BLaER1 treated with 17β-estradiol and CSF1 and Interleukin-3, amounts not matched to agents 10 nM and 100 nM (cell line): ENCODE data around the gene CRYAA.

Experiments used
- H3K27ac ChIP-seq, 11 experiments: shearing (Covaris generic); formaldehyde crosslinking; 2 replicates each; pipeline ENCODE4 v1.8.1; 2022
- H3K27me3 ChIP-seq, 11 experiments: shearing (Covaris generic); formaldehyde crosslinking; 2 replicates each; pipeline ENCODE4 v1.8.1; 2022
- H3K36me3 ChIP-seq, 11 experiments: shearing (Covaris generic); formaldehyde crosslinking; 2 replicates each; pipeline ENCODE4 v1.8.1; 2022
- H3K4me1 ChIP-seq, 10 experiments: shearing (Covaris generic); formaldehyde crosslinking; 2 replicates each; pipeline ENCODE4 v1.8.1; 2022
- H3K4me2 ChIP-seq, 11 experiments: shearing (Covaris generic); formaldehyde crosslinking; 2 replicates each; pipeline ENCODE4 v1.8.1; 2022
- H3K4me3 ChIP-seq, 10 experiments: shearing (Covaris generic); formaldehyde crosslinking; 2 replicates each; pipeline ENCODE4 v1.8.1; 2022
- H3K9ac ChIP-seq, 11 experiments: shearing (Covaris generic); formaldehyde crosslinking; 2 replicates each; pipeline ENCODE4 v1.8.1; 2022
- H3K9me3 ChIP-seq, 11 experiments: shearing (Covaris generic); formaldehyde crosslinking; replicated peaks in 1 of 11; 2 replicates each; pipeline ENCODE4 v1.8.1; 2022
- H4K20me1 ChIP-seq, 11 experiments: shearing (Covaris generic); formaldehyde crosslinking; 2 replicates each; pipeline ENCODE4 v1.8.1; 2022
- Cebpa-rat ChIP-seq, 11 experiments: shearing (Covaris generic); IDR thresholded peaks; 2 replicates each; pipeline ENCODE4 v1.8.1; 2022

CRYAA gene

GRCh38 chr21:43203591-43203990 lies 34.8 kb downstream of the CRYAA start:
- no peak for TF ChIP-seq Cebpa-rat (IDR thresholded peaks at IDR 0.05)
- no peak overlapping the region for H3K9ac ChIP-seq
- no peaks in the 10 kb centered on the region for H3K27me3 ChIP-seq
- no peak overlapping the region for H3K4me2 ChIP-seq
- no peaks in the 10 kb centered on the region for H4K20me1 ChIP-seq
- no peak overlapping the region for H3K4me3 ChIP-seq
- H3K9me3 ChIP-seq: peaks cover 43 to 59% (median 53%) of the 10 kb centered on the region in 11 experiments
- peaks cover 0 to 9% (median 0%) of the 10 kb centered on the region in 11 experiments; a peak in 2 of 22 replicates for H3K36me3 ChIP-seq
- no peak overlapping the region for H3K27ac ChIP-seq
- H3K4me1 ChIP-seq: no peaks in the 10 kb centered on the region

DNA sequence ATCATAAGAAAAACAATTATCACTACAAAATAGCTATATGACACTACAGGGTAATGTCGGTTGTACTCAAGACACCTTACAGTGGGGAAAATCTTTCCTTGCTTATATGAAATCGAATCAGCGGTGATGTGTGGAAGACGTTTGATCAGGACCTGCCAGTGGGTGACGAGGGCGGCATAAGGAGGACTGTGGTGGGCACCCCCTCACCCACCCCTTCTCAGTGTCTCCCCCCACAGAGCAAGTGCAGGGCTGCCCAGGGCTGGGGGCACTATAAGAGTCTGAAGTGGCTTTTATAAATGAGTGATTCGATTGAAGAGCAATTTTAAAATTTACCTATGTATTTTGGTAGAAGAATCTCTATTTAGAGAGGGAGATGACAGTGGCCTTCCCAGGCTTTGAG lies 35.8 kb downstream of the CRYAA start:
- Histone ChIP-seq H3K4me1 (no peaks in the 10 kb centered on the region), H3K27ac (no peak overlapping the region)

DNA sequence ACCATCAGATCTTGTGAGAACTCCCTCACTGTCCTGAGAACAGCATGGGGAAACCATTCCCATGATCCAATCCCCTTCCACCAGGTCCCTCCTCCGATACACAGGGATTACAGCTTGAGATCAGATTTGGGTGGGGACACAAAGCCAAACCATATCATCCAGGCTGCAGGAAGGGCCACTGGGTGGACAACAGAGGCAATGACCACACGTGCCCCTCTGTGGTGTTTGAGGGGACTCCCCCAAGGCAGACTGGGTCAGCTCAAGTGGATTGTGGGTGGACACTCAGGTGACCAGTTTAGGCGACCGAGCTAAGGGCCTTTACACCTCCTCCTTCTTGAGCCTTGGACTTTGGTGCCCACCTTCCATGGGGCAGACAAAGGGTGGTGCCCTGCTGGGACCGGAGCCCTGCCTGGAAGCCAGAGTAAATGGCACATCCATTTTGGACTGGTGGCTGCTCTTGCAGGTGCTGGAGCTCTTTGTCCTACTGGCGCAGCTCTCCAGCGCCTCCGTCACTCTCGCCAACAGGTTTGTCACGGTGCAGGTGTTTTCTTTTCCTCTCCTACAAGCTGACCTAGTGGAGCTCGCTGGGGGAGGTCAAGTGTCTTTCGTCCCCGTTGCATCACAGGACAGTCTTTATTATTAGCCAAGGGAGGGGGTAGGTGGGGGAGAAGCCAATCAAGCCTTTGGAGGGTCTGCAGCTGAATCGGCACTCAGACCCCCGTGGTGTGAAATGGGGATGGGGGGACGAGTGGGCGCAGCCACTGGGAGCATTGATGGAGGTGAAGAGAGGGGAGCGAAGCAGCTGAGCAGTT lies 37.6 kb downstream of the CRYAA start:
- peaks cover 18 to 34% (median 27%) of the 10 kb centered on the region in 11 experiments for H3K9me3 ChIP-seq
- peaks cover 0 to 3% (median 0%) of the 10 kb centered on the region in 11 experiments; a peak in 1 of 22 replicates for H3K36me3 ChIP-seq
- no peaks in the 10 kb centered on the region for H3K27me3 ChIP-seq
- no peaks in the 10 kb centered on the region; a peak in 1 of 20 replicates for H3K4me1 ChIP-seq
- H3K4me2 ChIP-seq: no peak overlapping the region
- no peak overlapping the region for H3K4me3 ChIP-seq
- H4K20me1 ChIP-seq: no peaks in the 10 kb centered on the region
- H3K27ac ChIP-seq: no peak overlapping the region
- no peak for TF ChIP-seq Cebpa-rat (IDR thresholded peaks at IDR 0.05)
- H3K9ac ChIP-seq: no peak overlapping the region

More for the DNA sequence above, 35.8 kb downstream of the CRYAA start:
- Histone ChIP-seq H3K4me3 (no peak overlapping the region), H3K9ac (no peak overlapping the region), H4K20me1 (no peaks in the 10 kb centered on the region), H3K9me3 (peaks cover 36 to 52% (median 43%) of the 10 kb centered on the region in 11 experiments), H3K36me3 (peaks cover 0 to 9% (median 0%) of the 10 kb centered on the region in 11 experiments; a peak in 2 of 22 replicates), H3K27me3 (no peaks in the 10 kb centered on the region), H3K4me2 (no peak overlapping the region)
- TF ChIP-seq Cebpa-rat (IDR thresholded peaks at IDR 0.05): no peak

GRCh38 chr21:43207043-43207315 lies 38.2 kb downstream of the CRYAA start:
- no peak for TF ChIP-seq Cebpa-rat (IDR thresholded peaks at IDR 0.05)
- H3K27ac ChIP-seq: no peak overlapping the region
- H3K27me3 ChIP-seq: no peaks in the 10 kb centered on the region

DNA sequence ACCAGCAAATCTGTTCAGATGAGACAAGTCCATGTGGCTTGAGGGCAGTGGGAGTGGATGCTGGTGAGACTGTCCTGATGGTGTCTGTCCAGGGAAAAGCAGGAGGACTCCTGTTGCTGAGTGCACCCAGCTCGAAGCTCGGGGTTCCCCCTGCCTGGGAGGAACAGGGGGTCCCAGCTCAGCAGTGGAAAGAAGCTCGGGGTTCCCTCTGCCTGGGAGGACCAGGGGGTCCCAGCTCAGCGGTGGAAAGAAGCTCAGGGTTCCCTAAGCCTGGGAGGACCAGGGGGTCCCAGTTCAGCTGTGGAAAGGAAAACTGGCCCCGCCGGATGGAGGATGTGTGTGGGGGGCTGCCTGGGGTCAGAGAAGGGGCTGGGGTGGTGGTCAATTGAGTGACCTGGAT lies 39.1 kb downstream of the CRYAA start:
- Histone ChIP-seq H3K4me3 (no peak overlapping the region), H3K4me1 (no peaks in the 10 kb centered on the region; a peak in 1 of 20 replicates), H3K9me3 (peaks cover 4 to 27% (median 14%) of the 10 kb centered on the region in 11 experiments; a peak in 21 of 22 replicates), H4K20me1 (no peaks in the 10 kb centered on the region), H3K27me3 (no peaks in the 10 kb centered on the region), H3K9ac (no peak overlapping the region), H3K4me2 (no peak overlapping the region), H3K36me3 (no peaks in the 10 kb centered on the region), H3K27ac (no peak overlapping the region)
- TF ChIP-seq Cebpa-rat (IDR thresholded peaks at IDR 0.05): no peak

More at GRCh38 chr21:43207043-43207315, 38.2 kb downstream of the CRYAA start:
- Histone ChIP-seq H3K4me1 (no peaks in the 10 kb centered on the region; a peak in 1 of 20 replicates), H3K9ac (no peak overlapping the region), H3K9me3 (peaks cover 13 to 33% (median 23%) of the 10 kb centered on the region in 11 experiments), H3K36me3 (no peaks in the 10 kb centered on the region), H3K4me2 (no peak overlapping the region), H4K20me1 (no peaks in the 10 kb centered on the region), H3K4me3 (no peak overlapping the region)

DNA sequence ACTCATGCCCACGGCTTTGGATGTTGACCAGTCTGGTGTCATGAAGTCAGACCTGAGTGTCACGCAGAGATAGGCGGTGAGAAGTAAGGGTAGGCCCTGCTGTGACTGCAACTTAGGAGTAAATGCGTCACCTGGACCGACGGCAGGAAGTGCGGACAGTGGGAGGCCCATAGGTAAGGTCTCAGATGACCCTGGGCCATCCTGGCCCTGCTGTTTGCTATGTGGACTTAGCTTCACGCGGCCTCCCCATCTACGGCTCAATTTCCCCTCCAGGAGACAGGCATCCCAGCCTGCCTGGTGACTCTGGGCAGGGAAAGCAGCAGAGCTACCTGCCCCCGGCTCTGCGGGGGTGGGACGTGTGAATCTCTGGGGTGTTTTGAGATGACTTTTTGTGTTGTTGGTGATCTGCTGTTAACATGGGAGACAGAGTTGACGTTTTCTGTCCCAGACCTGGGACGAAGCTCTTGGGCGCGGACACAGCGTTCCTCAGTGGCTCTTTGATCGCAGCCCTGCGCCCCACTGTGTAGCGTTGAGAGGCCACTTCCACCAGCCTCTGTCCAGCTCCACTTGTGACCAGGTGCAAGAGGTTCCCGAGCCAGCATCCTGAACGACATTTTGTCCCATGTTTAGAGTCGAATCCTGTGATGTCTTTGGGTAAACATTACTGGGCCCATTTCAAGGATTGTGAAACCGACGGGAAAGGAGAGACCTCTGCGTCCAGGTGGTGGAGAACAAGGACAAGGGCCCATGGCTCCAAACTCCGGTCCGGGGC lies 39.9 kb downstream of the CRYAA start:
- no peak for TF ChIP-seq Cebpa-rat (IDR thresholded peaks at IDR 0.05)
- Histone ChIP-seq H3K27ac (no peak overlapping the region), H3K27me3 (no peaks in the 10 kb centered on the region), H3K4me1 (no peaks in the 10 kb centered on the region; a peak in 1 of 20 replicates), H3K4me3 (no peak overlapping the region), H3K36me3 (no peaks in the 10 kb centered on the region), H4K20me1 (no peaks in the 10 kb centered on the region), H3K4me2 (no peak overlapping the region), H3K9me3 (peaks cover 0 to 18% (median 6%) of the 10 kb centered on the region in 11 experiments; a peak in 13 of 22 replicates), H3K9ac (no peak overlapping the region)

DNA sequence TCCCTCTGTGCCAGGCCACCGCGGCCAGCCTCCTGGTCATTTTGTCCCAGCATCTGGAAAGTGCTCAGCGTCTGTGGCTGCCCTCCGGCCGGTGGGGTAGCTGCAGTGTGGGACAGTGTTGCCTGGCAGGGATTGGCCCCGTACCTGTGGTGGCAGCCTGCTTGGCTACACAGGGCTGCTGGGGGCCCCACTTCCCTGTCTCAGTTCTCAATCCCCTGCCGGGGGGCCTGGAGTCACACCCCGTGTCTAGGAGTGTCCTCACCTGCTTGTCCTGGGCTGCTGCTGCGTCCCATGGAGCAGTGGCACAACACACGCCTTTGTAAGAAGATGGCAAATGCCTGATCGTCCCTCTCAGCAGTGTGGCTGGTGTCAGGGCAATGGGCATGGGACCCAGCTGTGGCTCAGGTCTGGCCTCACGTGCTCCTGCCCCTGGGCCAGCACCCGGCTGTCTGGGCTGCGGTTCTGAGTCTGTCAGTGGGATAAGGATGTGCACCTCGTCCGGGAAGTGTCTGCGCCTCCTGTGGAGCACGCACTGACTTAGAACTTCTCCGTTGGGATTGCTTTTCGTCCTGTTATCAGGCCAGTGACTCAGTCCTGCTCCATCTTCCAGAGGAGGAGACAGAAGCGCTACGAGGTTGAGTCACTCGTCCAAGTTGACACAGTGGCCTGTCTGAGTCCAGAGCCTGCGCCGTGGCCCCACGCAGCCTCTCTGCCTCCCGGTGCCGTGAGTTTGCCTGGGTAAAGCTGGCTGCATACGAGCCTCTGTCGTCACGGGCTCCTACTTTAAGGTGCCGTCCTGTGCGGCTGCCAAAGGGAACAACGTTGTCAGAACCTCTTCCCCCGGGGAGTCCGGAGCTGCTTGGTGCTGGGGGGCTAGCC lies 41.0 kb downstream of the CRYAA start:
- H3K9me3 ChIP-seq: peaks cover 0 to 12% (median 0%) of the 10 kb centered on the region in 11 experiments; a peak in 3 of 22 replicates
- H3K4me3 ChIP-seq: no peak overlapping the region
- TF ChIP-seq Cebpa-rat (IDR thresholded peaks at IDR 0.05): no peak
- no peaks in the 10 kb centered on the region for H4K20me1 ChIP-seq
- H3K36me3 ChIP-seq: no peaks in the 10 kb centered on the region
- no peaks in the 10 kb centered on the region; a peak in 1 of 20 replicates for H3K4me1 ChIP-seq
- no peak overlapping the region for H3K4me2 ChIP-seq
- no peaks in the 10 kb centered on the region for H3K27me3 ChIP-seq
- H3K9ac ChIP-seq: no peak overlapping the region
- no peak overlapping the region for H3K27ac ChIP-seq

- peaks cover 0 to 8% (median 0%) of the 10 kb centered on the region in 11 experiments; a peak in 2 of 22 replicates for H3K9me3 ChIP-seq
- H3K9ac ChIP-seq: no peak overlapping the region
- no peaks in the 10 kb centered on the region for H3K36me3 ChIP-seq
- H4K20me1 ChIP-seq: no peaks in the 10 kb centered on the region
- no peak overlapping the region for H3K4me2 ChIP-seq
- no peak for TF ChIP-seq Cebpa-rat (IDR thresholded peaks at IDR 0.05)
- no peak overlapping the region for H3K27ac ChIP-seq
- no peaks in the 10 kb centered on the region for H3K27me3 ChIP-seq
- no peaks in the 10 kb centered on the region; a peak in 1 of 20 replicates for H3K4me1 ChIP-seq
- H3K4me3 ChIP-seq: no peak overlapping the region
These were observed 41.8 kb downstream of the CRYAA start for GRCh38 chr21:43210454-43211071.
